PC-9 (cell line): ENCODE measurements around the gene CWC15.

Source experiments
- EZH2 ChIP-seq: fragments of 200-600 bp; sonication (generic); IDR thresholded peaks from 2 replicates; pipeline ENCODE4 v1.8.0; 2017; ENCODE audit warnings: antibody characterized with exemption, low read depth
- TF ChIP-seq, protein P1 (sequence below): fragments of 200-600 bp; sonication (generic); conservative IDR thresholded peaks from 2 replicates; pipeline ENCODE4 v1.6.1; 2017; ENCODE audit warnings: mixed run types, antibody characterized with exemption, mild to moderate bottlenecking, moderate library complexity

- TF ChIP-seq, protein P1, sequence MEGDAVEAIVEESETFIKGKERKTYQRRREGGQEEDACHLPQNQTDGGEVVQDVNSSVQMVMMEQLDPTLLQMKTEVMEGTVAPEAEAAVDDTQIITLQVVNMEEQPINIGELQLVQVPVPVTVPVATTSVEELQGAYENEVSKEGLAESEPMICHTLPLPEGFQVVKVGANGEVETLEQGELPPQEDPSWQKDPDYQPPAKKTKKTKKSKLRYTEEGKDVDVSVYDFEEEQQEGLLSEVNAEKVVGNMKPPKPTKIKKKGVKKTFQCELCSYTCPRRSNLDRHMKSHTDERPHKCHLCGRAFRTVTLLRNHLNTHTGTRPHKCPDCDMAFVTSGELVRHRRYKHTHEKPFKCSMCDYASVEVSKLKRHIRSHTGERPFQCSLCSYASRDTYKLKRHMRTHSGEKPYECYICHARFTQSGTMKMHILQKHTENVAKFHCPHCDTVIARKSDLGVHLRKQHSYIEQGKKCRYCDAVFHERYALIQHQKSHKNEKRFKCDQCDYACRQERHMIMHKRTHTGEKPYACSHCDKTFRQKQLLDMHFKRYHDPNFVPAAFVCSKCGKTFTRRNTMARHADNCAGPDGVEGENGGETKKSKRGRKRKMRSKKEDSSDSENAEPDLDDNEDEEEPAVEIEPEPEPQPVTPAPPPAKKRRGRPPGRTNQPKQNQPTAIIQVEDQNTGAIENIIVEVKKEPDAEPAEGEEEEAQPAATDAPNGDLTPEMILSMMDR = no peak
- no peak for TF ChIP-seq EZH2
Observed at GRCh38 chr11:94972700-94973098, 657 bp downstream of the CWC15 start.
